DOHH2 (cell line): ENCODE results near the gene CYTIP.

Source experiments
- EZH2phosphoT487 ChIP-seq: fragments of 200-600 bp; sonication (generic); IDR thresholded peaks from 2 replicates; pipeline ENCODE4 v1.6.1; 2017; ENCODE audit warnings: borderline replicate concordance, mild to moderate bottlenecking, antibody characterized with exemption, low read length, moderate library complexity, mixed read lengths
- TF ChIP-seq, protein P1 (sequence below): fragments of 200-600 bp; sonication (generic); IDR thresholded peaks from one replicate; pipeline ENCODE4 v1.5.1; 2014; ENCODE audit warnings: antibody characterized with exemption, mild to moderate bottlenecking, low read depth, low read length; ENCODE audit not compliant: poor library complexity, severe bottlenecking

DNA sequence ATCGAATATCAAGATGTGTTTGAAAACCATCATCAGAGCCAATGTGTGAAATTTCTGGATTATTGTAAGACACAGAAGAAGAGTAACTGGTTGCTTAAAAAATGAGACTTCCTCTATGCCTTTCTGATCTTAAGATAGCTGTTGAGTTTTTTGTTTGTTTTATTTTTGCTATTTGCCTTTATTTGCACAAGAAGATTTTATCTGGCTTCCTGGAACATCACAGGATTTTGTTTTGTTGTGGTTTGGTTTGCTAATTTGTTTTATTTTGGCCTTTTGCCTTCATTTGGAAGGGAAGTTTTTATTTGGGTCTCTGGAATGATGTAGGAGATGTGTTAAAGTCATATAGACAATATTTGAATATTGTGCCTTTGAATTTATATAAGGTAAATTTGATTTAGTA is 3.9 kb upstream of the CYTIP start:
- TF ChIP-seq, protein P1, sequence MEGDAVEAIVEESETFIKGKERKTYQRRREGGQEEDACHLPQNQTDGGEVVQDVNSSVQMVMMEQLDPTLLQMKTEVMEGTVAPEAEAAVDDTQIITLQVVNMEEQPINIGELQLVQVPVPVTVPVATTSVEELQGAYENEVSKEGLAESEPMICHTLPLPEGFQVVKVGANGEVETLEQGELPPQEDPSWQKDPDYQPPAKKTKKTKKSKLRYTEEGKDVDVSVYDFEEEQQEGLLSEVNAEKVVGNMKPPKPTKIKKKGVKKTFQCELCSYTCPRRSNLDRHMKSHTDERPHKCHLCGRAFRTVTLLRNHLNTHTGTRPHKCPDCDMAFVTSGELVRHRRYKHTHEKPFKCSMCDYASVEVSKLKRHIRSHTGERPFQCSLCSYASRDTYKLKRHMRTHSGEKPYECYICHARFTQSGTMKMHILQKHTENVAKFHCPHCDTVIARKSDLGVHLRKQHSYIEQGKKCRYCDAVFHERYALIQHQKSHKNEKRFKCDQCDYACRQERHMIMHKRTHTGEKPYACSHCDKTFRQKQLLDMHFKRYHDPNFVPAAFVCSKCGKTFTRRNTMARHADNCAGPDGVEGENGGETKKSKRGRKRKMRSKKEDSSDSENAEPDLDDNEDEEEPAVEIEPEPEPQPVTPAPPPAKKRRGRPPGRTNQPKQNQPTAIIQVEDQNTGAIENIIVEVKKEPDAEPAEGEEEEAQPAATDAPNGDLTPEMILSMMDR, result no peak
- TF ChIP-seq EZH2phosphoT487, result no peak
